ENCODE data around the gene MYD88. TPM values are rescaled to one million over a fixed set of nuclear protein-coding genes. Genes with fewer than 3 reads are reported as not detected.
A peak's percentile ranks its signal among the peaks of the same experiment; 100 is the strongest.

The MYD88 gene
- total RNA-seq, 1 donor from 2014 or later: 45.9 TPM

GRCh38 chr3:38125305-38126120, 12.9 kb upstream of the MYD88 start:
- no peaks in the 10 kb centered on the region for H3K4me1 ChIP-seq
- peaks cover 0 to 97% of the 10 kb centered on the region in 2 donors for H3K36me3 ChIP-seq
- intact Hi-C loops (cut with DNase I): no loop called here
- no peaks in the 10 kb centered on the region for H3K27me3 ChIP-seq
- no peak overlapping the region for H3K4me3 ChIP-seq
- H3K9me3 ChIP-seq: no peaks in the 10 kb centered on the region
- no peak for TF ChIP-seq POLR2A (IDR thresholded peaks at IDR 0.05)
- TF ChIP-seq CTCF (IDR thresholded peaks at IDR 0.05): no peak
- H3K27ac ChIP-seq: no peak overlapping the region
- peak in 1 of 2 donors; percentile 74 for DNase-seq (ENCODE audit: extremely low spot score in 2 of 2)

- H3K4me1 ChIP-seq: no peaks in the 10 kb centered on the region
- H3K4me3 ChIP-seq: no peak overlapping the region
- no peak for TF ChIP-seq POLR2AphosphoS5 (IDR thresholded peaks at IDR 0.05; ENCODE audit: insufficient read depth in 1 of 2, low read depth in 1 of 2)
- TF ChIP-seq CTCF (IDR thresholded peaks at IDR 0.05): no peak
- TF ChIP-seq POLR2A (IDR thresholded peaks at IDR 0.05): no peak
- intact Hi-C loops (cut with DNase I): no loop called here
- H3K27ac ChIP-seq: no peak overlapping the region
- H3K36me3 ChIP-seq: peaks cover 0 to 96% of the 10 kb centered on the region in 2 donors
- no peaks in the 10 kb centered on the region for H3K9me3 ChIP-seq
- no peaks in the 10 kb centered on the region for H3K27me3 ChIP-seq
- peak in 1 of 2 donors; percentile 83 for DNase-seq (ENCODE audit: extremely low spot score in 2 of 2)
Observed at GRCh38 chr3:38126121-38126892, 12.2 kb upstream of the MYD88 start.

- H3K9me3 ChIP-seq: no peaks in the 10 kb centered on the region
- H3K27me3 ChIP-seq: no peaks in the 10 kb centered on the region
- DNase-seq (ENCODE audit: extremely low spot score in 2 of 2): peak in 1 of 2 donors; percentile 29
- H3K27ac ChIP-seq: no peak overlapping the region
- no peaks in the 10 kb centered on the region for H3K4me1 ChIP-seq
- H3K36me3 ChIP-seq: peaks cover 0 to 94% of the 10 kb centered on the region in 2 donors
- intact Hi-C loops (cut with DNase I): no loop called here
- TF ChIP-seq CTCF (IDR thresholded peaks at IDR 0.05): no peak
- TF ChIP-seq POLR2AphosphoS5 (IDR thresholded peaks at IDR 0.05; ENCODE audit: insufficient read depth in 1 of 2, low read depth in 1 of 2): no peak
- TF ChIP-seq POLR2A (IDR thresholded peaks at IDR 0.05): no peak
- H3K4me3 ChIP-seq: no peak overlapping the region
Observed at GRCh38 chr3:38127611-38128302, 10.7 kb upstream of the MYD88 start.

- Histone ChIP-seq H3K9me3 (no peaks in the 10 kb centered on the region), H3K4me3 (no peak overlapping the region), H3K36me3 (peaks cover 0 to 88% of the 10 kb centered on the region in 2 donors), H3K4me1 (peaks cover 4% of the 10 kb centered on the region), H3K27me3 (no peaks in the 10 kb centered on the region), H3K27ac (no peak overlapping the region)
- TF ChIP-seq CTCF (IDR thresholded peaks at IDR 0.05): no peak
- TF ChIP-seq POLR2A (IDR thresholded peaks at IDR 0.05): no peak
- peak in 1 of 2 donors; percentile 40 for DNase-seq (ENCODE audit: extremely low spot score in 2 of 2)
- intact Hi-C loops (cut with DNase I): no loop called here
Observed at GRCh38 chr3:38128303-38128655, 10.2 kb upstream of the MYD88 start.

Measured in vagina (tissue), 2 donors.